Bronchial epithelial cell (primary cell): ENCODE results near the gene BCL11A. TPM values are rescaled to one million over a fixed set of nuclear protein-coding genes. Genes with fewer than 3 reads are reported as not detected.

Experiments used
- DNase-seq: peaks from one replicate; pipeline ENCODE4 v3.0.0-alpha.2; 2010; ENCODE audit warnings: low read depth
- FAIRE-seq: peaks from 2 replicates; lab custom pipeline; 2011; peaks lifted over from hg19 to GRCh38; lab: Jason Lieb, UNC
- H3K27me3 ChIP-seq: 2 replicates; pipeline ENCODE4 v1.5.1; 2011; ENCODE audit warnings: low read length; ENCODE audit not compliant: control insufficient read depth, insufficient read depth
- H3K36me3 ChIP-seq: 2 replicates; pipeline ENCODE4 v1.5.1; 2011; ENCODE audit warnings: low read length; ENCODE audit not compliant: control insufficient read depth, insufficient read depth
- H3K4me3 ChIP-seq: 2 replicates; pipeline ENCODE4 v1.5.1; 2011; ENCODE audit warnings: mild to moderate bottlenecking, low read depth, low read length, control low read depth
- total RNA-seq: library from RNA; depleted of rRNA; stranded (reverse); fragments of >200 nt; gene quantifications from 2 replicates; pipeline ENCODE4 v1.2.1, GENCODE V29; 2014
- TF ChIP-seq, protein P1 (sequence below): IDR thresholded peaks from 2 replicates; pipeline ENCODE4 v1.5.1; 2011; ENCODE audit warnings: mild to moderate bottlenecking, moderate library complexity, low read length, control low read depth, inconsistent platforms; ENCODE audit not compliant: insufficient read depth, severe bottlenecking

Gene BCL11A
- total RNA-seq, 1 donor from 2014 or later = 1.8 TPM

DNA sequence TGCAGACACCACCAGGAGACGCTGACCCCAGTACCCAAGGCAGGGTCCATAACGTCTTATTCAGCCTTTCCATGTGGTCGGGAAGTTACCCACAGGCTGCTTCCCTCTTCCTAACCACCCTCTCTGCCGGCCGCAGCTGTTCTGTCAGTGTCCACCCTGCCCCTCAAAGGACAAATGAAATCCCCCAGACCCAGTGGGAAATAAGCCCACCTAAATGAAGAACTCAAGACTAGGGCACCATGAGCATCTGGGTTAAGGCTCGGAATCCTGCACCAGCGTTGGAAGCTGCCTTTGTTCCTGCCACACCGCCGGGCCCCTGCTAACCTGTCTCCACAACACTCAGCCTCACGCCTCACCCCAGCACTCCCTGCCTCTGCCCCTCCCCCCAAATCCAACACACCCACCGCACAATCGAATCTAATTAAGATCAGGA lies 21.7 kb downstream of the BCL11A start:
- TF ChIP-seq, protein P1, sequence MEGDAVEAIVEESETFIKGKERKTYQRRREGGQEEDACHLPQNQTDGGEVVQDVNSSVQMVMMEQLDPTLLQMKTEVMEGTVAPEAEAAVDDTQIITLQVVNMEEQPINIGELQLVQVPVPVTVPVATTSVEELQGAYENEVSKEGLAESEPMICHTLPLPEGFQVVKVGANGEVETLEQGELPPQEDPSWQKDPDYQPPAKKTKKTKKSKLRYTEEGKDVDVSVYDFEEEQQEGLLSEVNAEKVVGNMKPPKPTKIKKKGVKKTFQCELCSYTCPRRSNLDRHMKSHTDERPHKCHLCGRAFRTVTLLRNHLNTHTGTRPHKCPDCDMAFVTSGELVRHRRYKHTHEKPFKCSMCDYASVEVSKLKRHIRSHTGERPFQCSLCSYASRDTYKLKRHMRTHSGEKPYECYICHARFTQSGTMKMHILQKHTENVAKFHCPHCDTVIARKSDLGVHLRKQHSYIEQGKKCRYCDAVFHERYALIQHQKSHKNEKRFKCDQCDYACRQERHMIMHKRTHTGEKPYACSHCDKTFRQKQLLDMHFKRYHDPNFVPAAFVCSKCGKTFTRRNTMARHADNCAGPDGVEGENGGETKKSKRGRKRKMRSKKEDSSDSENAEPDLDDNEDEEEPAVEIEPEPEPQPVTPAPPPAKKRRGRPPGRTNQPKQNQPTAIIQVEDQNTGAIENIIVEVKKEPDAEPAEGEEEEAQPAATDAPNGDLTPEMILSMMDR = no peak
- DNase-seq (no peak), FAIRE-seq (no peak)
- Histone ChIP-seq H3K4me3 (no peak overlapping the region), H3K36me3 (no peaks in the 10 kb centered on the region), H3K27me3 (no peaks in the 10 kb centered on the region)

DNA sequence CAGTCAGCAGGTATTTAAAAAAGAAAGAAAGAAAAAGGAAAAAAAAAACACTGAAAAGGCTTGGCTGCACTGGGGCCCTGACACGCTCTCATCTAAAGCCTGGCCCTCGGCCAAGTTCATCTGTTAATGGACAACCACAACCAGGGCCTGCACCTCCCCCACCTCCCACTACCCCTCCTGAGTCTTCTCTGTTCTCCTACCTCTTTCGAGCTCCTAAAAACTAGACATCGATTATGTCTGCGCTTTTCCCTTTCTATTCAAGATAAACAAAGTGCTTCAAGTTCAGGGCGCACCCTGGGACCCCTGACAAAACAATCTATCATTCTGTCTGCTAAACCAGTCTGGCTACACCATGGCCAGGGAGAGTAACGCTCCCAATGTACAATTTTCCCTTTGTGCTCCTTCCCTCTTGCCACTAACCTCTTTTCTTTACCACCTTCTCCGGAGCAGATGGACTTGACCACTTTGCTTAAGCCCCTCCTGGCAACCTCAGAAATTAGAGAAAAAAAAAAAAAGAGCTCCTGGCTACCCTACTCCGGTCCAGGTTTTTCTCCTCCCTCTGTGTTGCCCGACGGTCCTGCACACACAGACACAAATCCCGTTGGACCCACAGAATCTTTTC lies 22.7 kb downstream of the BCL11A start:
- H3K4me3 ChIP-seq = no peak overlapping the region
- no peak for FAIRE-seq

DNA sequence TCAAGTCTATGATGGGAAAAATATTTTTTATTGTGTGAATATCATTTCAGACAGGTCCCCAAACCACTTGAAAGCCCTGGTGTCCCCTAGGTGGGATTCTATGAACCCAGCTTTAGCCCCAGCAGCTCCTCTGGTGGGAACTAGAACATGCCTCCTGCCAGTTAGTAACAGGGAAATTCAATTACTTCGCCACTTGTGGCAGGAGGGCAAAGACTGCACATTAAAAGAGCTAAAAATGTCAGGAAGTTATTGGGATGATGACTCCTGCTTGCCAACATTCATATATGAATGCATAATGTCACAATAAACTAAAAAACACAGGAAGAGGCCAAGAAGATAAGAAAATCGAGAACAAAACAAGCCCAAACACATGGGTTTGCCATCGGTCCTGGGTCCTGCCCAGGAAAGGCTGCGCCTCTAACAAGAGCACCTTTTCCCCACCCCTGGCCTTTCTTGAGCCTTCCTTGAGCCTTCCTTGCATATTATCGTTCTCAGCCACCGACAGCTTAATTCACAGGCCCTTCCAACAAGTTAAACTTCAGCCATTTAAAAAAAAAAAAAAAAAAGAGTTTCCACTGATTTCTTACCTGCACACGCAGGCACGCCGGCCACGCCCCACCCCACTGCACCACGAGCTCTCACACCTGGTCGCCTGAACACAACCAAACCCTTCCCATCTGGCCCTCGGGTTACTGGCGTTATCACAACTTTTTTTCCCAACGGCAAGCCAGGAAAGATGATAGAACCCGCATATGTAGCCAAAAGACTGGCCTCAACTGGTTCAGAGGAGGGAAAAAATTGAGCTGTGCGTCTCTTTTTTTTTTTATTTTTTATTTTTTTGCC lies 23.4 kb downstream of the BCL11A start:
- Histone ChIP-seq H3K36me3 (no peaks in the 10 kb centered on the region), H3K27me3 (no peaks in the 10 kb centered on the region), H3K4me3 (no peak overlapping the region)
- TF ChIP-seq, protein P1 = no peak
- no peak for FAIRE-seq
- DNase-seq = peak; percentile 55

More for the DNA sequence above, 22.7 kb downstream of the BCL11A start:
- Histone ChIP-seq H3K36me3 (no peaks in the 10 kb centered on the region), H3K27me3 (no peaks in the 10 kb centered on the region)
- no peak for DNase-seq
- TF ChIP-seq, protein P1 = no peak

DNA sequence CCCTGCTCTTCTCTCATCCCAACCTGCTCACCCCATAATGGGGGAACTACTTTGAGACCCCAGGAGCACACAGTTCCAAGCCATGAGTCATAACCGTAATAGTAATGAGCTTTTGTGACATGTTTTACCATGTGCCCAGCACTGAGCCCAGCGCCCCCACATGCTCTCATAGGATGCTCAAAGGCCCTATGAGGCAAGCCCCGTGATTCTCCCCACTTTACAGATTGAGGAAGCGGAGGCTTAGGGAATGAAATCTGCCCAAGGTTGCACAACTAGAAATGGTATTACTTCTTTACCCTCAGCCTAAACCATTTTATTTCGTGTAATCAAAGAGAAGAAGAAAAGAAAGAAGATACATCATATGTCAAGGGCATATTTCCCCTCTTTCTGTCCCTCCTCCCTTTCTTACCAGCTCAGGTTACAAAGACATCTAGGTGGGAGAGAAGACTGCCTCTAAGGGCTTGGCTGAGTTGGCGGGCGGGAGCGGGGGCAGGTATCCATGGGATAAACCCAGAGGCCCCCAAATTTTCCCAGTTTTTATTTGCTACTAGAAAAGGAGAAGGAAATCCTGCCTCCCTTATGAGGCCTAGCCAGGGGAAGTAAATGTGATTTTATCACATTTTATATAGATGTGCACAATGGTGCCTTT lies 24.2 kb downstream of the BCL11A start:
- H3K36me3 ChIP-seq = no peaks in the 10 kb centered on the region
- H3K4me3 ChIP-seq = no peak overlapping the region
- DNase-seq = no peak
- FAIRE-seq = no peak
- TF ChIP-seq, protein P1 = no peak
- no peaks in the 10 kb centered on the region for H3K27me3 ChIP-seq

DNA sequence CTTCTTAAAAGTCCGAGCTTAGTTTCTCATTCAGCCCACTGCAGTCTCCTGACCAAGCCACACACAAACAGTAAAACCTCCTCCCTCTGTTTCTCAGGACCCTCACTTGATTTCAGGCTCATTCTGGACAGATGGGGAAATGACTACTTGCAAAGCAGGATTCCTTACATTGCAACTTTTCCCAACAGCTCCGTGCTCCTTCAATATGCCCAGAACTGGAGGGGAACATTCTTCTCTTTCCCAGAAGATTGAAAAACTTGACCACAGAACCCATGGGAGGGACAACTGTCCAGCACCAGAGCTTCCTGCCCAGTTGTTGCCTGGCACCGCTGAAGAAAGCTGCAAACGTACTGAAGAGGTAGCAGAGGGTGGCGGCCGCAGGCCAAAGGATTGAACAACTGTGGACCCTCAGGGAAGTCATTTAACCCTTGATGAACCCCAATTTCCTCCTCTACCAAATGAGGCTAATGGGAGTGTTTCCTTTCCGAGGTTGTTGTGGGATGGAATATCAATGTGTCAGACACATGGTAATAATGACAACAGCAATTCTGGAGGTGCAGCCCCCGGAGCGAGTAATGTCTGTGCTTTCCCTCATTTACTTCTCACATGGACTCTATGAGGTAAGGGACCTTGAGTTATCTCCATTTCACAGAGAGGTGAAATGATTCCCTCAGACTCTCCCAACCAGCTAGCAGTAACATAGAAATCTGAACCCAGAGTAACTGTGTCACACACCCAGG lies 25.0 kb downstream of the BCL11A start:
- Histone ChIP-seq H3K4me3 (no peak overlapping the region), H3K27me3 (no peaks in the 10 kb centered on the region), H3K36me3 (no peaks in the 10 kb centered on the region)
- TF ChIP-seq, protein P1 = no peak
- FAIRE-seq = no peak
- no peak for DNase-seq
